Measurements from ENCODE around the gene LAMC2.

The LAMC2 gene

GRCh38 chr1:183175631-183176030 lies 10.4 kb upstream of the LAMC2 start:
- DNase-seq = no peak

GRCh38 chr1:183178545-183178944 lies 7.5 kb upstream of the LAMC2 start:
- no peak for DNase-seq

GRCh38 chr1:183179033-183179432 lies 7.0 kb upstream of the LAMC2 start:
- DNase-seq = no peak

GRCh38 chr1:183180218-183180617 lies 5.8 kb upstream of the LAMC2 start:
- no peak for DNase-seq

GRCh38 chr1:183180634-183181056 lies 5.4 kb upstream of the LAMC2 start:
- DNase-seq = no peak

- no peak for DNase-seq
These were observed 777 bp downstream of the LAMC2 start for GRCh38 chr1:183186841-183187240.

- DNase-seq = no peak
These were observed 2.2 kb downstream of the LAMC2 start for GRCh38 chr1:183188240-183188639.

GRCh38 chr1:183191833-183192232 lies 5.8 kb downstream of the LAMC2 start:
- no peak for DNase-seq

GRCh38 chr1:183193963-183194525 lies 8.0 kb downstream of the LAMC2 start:
- DNase-seq = no peak

GRCh38 chr1:183194527-183195141 lies 8.6 kb downstream of the LAMC2 start:
- DNase-seq = no peak

- DNase-seq = no peak
These were observed 9.1 kb downstream of the LAMC2 start for GRCh38 chr1:183195142-183195574.

GRCh38 chr1:183197762-183198161 lies 11.7 kb downstream of the LAMC2 start:
- no peak for DNase-seq

GRCh38 chr1:183198463-183198862 lies 12.4 kb downstream of the LAMC2 start:
- no peak for DNase-seq

- no peak for DNase-seq
These were observed 13.2 kb downstream of the LAMC2 start for GRCh38 chr1:183199304-183199703.

GRCh38 chr1:183200451-183200850 lies 14.4 kb downstream of the LAMC2 start:
- DNase-seq = no peak

- DNase-seq = no peak
These were observed 17.0 kb downstream of the LAMC2 start for GRCh38 chr1:183203094-183203493.

- no peak for DNase-seq
These were observed 19.2 kb downstream of the LAMC2 start for GRCh38 chr1:183205196-183205781.

- DNase-seq = no peak
These were observed 20.6 kb downstream of the LAMC2 start for GRCh38 chr1:183206538-183207122.

- no peak for DNase-seq
These were observed 23.6 kb downstream of the LAMC2 start for GRCh38 chr1:183209533-183210158.

GRCh38 chr1:183210681-183211080 lies 24.6 kb downstream of the LAMC2 start:
- DNase-seq = no peak

- DNase-seq = no peak
These were observed 26.8 kb downstream of the LAMC2 start for GRCh38 chr1:183212870-183213269.

GRCh38 chr1:183214021-183214970 lies 28.2 kb downstream of the LAMC2 start:
- DNase-seq = no peak

Data from activated naive CD4-positive, alpha-beta T cell treated with Interleukin-2 at 50 U/mL for 16 hours (primary cell).